GM21360 (cell line): ENCODE data around the gene IZUMO4.

Experiments used
- ATAC-seq: cut with Tn5 transposase; IDR thresholded peaks from one replicate; pipeline ENCODE4 v1.9.1; 2021; ENCODE audit warnings: mild to moderate bottlenecking, moderate library complexity; ENCODE audit not compliant: unreplicated experiment

IZUMO4 gene, protein sequence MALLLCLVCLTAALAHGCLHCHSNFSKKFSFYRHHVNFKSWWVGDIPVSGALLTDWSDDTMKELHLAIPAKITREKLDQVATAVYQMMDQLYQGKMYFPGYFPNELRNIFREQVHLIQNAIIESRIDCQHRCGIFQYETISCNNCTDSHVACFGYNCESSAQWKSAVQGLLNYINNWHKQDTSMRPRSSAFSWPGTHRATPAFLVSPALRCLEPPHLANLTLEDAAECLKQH

DNA sequence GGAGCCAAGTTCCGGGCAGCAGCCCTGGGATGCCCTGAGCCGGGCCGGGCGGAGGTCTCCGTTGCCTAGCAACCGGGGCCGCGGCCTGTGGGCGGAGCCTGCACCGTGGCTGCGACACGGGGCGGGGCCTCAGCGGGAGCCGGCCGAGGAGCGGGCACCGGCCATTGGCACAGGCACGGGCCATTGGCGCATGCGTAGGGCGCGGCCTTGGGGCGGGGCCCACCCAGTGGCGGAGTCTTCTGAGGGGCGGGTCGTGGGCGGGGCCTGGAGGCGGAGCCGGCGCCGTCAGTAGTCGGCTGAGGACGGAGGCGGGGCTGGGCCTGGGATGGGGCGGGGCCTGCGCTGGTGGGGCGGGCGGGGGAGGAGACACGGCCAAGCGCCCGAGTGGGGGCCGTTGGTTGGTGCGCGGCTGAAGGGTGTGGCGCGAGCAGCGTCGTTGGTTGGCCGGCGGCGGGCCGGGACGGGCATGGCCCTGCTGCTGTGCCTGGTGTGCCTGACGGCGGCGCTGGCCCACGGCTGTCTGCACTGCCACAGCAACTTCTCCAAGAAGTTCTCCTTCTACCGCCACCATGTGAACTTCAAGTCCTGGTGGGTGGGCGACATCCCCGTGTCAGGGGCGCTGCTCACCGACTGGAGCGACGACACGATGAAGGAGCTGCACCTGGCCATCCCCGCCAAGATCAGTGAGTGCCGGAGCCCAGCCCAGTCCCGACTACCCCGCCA, at the start of gene IZUMO4:
IZUMO4 (plus strand) TSS at position 436 of the 723 bp plus-strand sequence; CDS start at position 467, 31 bp downstream.
- peak; percentile 68 for ATAC-seq

DNA sequence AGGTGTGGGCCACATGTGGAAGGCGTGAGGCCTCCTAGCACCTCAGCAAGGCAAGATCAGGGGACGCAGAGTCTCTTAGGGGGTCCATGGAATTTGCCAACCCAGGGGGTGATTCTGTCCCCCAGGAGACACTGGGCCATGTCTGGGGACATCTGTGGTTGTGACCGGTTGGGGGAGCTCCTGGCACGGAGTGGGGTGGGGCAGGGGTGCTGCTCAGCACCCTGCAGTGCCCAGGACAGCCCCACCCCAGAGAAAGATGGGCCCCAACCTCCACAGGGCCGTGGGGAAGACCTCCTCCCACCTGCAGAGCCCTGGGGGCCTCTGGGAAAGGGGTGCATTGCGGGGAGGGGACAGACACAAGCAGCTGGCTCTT, 49.7 kb upstream of the IZUMO4 start:
- no peak for ATAC-seq

DNA sequence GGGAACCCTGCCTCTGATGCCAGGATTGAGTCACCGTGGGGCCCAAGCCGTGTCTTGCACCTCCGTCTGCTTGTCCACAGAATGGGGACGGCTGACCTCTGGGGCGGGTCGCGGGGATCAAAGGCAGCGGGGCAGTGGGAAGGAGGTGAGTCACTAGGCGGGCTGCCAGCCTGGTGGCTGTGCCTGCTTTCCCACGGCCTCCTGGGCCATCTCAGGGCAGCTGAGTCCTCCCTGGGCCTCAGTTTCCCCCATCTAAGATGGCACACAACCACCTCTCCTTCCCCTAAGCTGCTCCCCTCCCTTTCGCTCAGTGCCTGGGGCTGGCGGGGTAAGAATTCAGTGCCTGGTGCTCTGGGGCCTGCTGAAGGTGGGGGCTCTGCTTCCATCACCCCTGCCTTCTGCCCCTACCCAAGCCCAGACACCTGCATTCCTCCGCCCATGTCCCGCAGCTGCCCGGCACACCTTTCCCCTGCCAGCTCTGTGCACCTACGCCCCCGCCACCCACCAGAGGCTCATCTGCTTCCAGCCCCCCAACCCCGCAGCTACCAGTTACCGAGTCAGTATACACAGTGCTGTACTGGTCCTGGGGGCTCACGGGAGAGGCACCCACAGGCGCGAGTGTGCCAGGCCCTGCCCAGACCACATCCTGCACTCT, 49.1 kb upstream of the IZUMO4 start:
- ATAC-seq, result no peak

DNA sequence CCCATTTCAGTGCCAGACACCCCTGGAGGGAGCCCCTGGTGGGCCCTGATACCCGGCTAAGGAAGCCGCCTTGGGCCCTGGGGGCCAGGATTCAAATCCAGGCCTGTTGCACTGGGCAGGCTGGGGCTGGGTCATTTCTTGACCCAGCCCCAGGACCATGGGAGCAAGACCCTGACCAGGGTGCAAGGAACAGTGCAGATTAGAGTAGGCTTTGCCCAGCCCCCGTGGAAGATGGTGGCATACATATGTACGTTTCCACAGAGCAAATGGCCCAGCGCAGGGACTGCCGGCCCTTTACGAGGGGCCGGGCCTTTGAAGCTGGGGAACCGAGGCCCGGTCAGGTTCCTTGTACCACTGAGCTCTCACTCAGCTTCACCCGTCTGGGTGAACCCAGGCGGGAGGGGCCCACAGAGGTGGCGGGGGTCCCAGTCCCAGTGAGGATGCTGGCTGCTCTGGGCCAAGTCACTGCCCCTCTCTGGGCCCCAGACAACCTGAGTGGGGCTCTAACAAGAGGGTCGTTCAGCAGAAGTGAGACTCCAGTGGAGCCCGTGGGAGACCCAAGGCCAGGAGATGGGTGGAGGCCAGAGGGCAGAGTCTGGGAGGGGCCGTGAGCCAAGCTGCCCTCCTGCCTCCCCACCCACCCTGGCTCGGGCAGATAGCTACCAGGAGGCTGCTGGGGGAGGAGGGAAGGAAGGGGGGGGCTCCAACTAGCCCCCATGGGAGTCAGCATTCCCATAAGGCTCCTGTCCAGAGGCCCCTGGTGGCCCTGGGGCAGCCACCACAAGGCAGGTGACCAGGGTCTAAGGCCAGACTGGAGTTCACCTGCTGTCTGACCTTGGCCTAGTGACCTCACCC, 48.4 kb upstream of the IZUMO4 start:
- no peak for ATAC-seq

DNA sequence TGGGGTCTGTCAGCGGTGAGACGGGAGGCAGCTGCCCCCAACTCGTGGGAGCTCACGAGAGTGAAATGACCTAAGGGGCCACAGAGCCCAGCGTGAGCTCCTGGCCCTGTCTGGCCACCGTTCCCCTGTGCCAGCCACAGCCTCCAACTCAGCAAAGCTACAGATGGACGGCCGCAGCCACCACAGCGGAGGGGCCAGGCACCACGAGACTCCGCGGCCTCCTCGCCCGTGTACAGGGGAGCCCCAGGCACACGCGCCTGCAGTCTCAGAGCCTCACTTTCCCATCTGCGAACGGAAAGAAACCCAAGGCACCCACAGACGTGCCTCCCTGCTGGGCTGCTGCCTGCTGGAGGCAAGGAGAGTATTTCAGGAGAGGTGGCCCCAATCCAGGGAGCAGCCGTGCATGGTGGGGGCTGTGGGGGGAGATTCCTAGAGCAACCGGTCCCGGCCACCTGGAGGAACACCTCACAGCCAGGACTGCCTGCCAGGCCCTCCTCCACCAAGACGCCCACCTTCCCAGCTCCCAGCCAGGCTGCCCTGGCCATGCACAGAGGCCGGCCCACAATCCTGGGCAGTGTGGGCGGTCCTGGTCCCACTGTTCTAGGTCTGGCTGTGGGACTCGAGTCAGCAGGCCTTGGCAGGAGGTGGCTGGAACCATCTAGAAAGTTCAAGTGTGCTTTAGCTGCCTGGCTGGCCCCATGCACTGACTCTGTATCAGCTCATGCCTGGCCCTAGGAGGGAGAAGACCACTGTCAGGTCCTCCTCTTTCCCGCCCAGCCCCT, 47.6 kb upstream of the IZUMO4 start:
- no peak for ATAC-seq

DNA sequence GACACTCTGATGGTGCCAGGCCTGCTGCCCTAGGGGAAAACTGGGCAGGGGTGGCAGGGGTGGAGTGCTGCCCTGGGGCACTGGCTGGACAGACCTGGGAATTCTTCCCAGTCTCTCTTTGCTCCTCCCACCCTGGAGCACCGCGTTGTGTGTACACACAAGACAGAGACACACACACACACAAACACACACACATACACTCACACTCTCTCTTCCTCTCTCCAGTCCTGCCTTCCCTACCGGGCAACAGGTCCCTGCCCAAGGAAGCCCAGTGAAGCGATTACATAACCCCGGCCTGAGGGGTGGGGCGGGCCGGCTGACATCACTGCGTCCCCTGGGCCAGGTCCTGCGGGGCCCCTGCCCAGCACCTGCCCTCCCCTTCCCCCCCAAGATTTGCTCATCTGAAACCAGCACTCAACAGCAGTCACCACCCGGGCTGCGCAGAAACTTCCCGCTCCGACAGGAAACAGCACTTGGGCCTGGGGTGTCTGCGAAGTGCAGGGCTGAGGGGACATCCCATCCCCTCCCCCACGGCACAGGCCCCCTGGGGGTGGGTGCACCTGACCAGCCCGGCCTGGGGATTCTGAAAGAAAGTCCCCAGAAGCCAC, 46.9 kb upstream of the IZUMO4 start:
- peak; percentile 6 for ATAC-seq

DNA sequence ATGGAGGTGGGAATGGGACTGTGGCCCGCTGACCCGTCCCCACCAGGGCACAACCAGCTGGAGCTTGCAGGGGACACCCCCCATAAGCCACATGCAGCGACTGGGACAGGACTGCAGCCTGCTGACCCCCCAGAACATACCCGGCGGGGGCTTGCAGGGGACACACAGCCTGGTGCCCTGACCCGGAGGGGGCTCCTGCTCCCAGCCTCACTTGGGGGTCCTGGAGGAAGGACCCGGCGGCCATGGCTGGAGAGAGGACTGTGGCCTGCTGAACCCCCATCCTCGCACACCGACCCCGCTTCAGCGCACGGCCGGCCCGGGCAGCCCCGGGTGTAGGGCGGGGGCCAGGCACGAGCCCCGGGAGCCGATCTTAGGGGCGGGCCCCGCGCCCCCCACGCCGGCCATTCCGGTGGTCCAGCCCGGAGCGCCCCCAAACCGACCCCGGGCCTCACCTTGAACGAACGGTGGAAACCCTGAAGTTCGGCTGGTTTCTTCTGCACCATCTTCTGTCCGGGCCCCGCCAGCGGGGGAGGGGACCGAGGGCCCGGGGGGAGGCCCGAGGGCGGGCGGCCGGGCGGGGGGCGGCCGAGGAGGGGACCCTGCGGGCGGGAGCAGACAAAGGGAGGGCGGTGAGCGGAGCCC, 46.2 kb upstream of the IZUMO4 start:
- ATAC-seq, result peak; percentile 4

DNA sequence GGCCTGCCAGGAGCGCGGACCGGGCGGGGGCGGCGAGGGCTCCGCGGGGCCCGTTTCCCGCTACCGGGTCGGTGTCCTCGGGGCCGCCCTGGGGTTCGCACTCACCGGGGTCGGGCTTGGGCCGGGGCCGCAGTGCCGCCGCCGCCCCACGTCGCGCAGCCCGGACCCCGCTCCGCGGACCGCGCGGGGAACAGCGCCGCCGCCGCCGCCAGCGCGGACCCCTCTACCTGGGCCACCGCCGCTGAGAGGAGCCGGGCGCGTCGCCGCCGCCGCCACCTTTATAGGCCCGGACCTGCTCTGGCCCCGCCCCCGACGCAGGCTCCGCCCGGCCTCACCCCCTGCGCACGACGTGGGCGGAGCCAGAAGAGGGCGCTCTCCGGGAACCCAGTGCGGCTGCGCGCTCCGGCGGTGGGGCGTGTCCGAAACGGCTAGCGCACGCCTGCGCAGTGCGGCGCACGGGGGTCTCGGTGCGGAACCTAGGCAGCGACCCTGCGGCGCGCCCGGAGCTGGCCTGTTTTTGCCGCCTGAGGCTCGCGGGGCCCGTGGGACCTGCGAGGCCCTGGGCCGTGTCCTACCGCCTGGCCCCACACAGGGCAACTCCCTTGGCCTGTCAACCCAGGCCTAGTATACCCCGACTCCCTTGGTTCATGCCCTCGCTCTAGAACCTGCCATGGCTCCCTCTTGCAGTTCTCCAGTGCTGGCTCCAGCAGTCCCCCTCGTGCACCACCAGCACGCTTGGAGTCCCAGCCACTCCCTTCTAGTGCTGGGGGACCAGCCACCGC, 45.5 kb upstream of the IZUMO4 start, which contains the start of gene MKNK2:
MKNK2 (minus strand) TSS at position 254 of the 782 bp plus-strand sequence. CDS start 393 bp downstream, outside the sequence.
- peak; percentile 40 for ATAC-seq

DNA sequence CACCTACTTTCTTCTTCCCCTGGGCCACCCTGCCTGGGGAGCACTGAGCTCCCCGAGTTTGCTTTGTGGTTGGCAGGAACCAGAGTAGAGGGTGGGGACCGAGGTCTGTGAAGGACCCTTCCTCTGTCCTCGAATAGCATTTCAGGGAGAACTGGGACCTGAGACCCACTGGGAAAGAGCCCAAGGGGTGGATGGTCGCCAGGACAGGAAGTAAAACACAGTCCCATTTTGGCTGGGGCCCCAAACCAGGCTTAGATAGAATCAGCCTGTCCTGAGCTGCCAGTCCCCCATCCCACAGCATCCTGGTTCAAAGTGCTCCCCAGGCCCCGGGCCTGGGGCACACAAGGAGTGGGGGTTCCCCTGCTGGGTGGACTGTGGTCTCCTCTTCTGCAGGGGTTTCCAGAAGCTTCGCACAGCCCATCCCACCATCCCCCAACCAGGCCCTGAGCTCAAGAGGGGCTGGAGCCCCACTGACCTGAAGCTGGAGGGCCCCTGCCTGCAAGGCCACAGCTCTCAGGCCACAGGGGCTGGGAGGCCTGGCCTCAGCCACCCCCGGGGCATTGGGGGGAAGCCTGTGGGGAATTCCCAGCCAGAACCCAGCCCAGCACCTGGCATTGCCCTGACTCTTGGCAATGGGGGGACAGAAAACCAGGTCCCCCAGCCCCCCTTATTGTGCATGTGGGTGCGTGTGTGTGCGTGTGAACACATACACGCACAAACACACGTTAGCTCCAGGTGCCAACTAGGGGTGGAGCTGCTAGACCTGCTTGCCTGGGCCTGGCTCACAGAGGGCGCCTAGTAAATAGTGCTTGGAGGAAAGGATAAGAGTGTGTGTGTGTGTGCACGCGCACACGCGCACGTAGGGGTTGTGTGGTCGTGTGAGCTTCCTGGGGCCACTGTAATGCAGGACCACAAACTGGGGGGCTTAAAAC, 44.7 kb upstream of the IZUMO4 start:
- ATAC-seq, result no peak

DNA sequence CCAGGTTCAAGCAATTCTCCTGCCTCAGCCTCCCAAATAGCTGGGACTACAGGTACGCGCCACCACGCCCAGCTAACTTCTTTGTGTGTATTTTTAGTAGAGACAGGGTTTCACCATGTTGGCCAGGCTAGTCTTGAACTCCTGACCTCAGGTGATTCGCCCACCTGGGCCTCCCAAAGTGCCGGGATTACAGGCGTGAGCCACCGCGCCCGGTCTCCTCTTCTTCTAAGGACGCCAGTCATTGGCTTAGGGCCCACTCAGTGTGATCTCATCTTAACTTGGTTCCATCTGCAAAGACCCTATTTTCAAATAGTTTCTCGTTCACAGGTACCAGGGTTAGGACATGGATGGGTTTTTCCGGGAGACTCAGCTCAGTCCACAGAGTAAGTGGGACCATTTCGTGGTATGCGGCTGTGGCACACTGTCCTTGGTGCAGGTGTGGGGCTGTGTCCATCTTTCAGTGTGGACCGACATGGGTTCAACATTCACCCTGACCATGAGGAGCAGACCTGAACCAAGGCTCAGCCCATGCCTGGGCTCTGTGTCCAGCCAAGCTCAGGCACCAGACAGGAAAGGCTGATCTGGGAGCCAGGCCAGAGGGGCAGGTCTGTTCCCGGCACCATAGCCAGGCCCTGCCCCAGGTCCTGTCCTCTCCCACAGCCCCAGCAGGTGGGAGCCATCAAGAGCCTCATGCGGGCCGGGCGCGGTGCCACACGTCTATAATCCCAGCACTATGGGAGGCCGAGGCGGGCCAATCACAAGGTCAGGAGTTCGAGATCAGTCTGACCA, 42.9 kb upstream of the IZUMO4 start:
- no peak for ATAC-seq

DNA sequence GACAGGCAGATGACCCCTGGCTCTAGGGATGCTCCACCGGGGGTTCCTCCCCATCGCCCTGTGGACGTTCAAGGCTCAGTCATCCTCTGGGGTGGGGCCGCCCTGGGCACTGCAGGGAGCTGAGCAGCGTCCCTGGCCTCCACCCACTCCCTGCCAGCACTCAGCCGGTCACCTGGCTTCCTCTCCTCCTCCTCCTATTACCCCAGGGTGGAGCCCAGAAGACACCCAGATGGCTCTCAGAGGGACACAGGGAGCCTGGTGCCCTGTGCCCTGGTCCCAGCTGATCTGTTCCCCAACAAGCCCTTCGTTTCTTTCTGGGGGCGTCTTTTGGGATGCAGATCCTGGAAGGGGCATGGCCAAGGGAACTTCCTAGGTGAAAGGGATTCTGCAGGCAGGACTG, 42.0 kb upstream of the IZUMO4 start:
- ATAC-seq, result no peak

DNA sequence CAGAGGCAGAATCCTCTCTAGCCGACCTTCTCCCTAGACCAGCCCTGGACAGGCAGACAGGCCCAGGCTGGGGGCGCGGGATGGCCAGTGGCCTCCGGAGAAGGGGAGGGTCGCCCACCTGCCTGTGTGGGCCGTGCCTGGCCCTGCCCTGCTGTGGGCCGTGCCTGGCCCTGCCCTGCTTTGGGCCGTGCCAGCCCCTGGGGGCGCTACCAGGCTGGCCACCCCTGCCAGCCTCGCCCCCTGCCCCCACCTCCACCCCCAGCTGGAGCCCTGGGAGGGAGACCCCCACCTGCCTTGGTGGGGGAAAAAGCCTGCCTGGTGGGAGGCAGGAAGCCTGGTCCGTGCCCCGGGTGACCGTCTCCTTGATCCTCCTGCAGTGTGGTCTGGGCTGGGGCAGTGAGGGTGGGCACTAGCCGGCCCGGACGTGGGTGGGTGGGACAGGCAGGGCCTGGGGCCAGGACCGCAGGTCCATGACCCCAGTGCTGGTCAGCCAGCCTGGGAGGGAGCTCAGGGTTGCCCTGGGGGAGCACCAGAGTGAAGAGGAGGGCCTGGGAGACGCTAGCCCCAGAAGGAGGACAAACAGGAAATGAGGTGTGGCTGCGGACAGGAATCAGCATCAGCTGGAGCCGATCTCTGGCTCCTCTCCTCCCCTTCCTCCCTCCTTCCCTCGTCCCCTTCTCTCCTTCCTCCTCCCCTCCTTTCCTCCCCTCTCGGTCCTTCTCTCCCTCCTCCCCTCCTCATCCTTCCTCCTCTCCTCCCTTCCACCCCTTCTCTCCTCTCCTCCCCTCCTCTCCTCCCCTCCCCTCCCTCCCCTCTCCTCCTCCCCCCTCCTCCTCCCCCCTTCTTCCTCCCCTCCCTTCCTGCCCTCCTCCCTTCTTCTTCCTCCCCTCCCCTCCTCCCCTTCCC, 40.5 kb upstream of the IZUMO4 start:
- no peak for ATAC-seq

DNA sequence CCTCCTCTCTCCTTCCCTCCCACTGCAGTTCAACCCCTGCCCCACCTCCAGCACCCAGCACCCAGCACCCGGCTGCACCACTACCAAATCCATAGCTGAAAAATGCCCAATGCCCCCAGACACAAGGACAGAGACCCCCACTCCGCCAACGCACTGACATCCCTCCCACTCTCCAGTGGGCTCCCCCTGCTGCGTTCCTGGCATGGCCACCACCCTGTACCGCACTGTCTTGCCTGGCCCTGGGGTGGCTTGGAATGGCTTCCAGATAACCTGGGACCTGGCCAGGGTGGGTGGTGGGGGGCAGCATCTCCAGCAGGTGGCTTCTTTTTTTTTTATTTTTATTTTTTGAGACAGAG, 39.9 kb upstream of the IZUMO4 start:
- ATAC-seq, result no peak

DNA sequence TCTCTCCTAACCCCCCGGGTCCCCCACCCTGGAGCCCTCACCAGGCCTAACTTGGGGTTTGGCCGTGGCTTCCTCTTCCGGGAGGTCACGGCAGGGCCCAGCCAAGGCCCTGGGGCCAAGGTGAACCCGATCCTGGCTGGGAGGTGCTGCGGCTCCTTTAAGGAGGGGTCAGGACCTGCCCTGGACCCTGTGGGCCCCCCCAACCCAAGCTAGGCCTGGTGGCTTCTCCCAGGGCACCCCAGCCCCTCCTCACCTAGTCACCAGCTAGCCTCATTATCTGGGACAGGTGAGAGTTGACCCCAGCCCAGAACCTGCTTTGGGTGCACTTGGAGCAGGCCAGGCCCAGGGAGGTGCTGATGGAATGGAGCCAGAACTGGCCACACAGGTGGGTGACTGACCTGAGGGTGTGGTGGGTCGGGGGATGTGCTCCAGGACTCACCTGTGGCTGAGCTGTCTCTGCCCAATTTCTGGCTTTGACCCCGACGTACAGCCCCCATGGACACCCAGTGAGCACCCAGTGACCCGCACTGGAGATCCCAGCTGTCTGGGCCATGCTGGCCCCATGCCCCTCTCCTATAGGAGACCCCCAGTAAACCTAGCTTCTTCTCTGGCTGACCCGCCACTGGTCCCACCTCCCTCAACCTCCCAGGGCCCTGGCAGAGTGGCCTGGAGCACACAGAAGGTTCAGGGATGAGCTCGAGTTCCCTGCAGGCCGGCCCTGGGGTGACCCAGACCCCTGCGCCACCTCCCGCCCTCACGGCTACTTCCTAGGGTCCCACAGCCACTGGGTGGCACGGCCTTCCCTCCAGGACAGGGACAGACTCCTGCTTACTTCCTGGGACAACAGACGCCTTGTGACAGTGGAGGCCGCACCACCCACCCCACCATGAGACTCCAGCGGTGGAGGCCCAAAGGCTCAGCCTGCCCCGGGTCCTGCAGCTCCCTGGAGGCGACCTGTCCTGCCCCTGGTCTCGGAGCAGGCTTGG, 38.9 kb upstream of the IZUMO4 start:
- no peak for ATAC-seq
